ENCODE data around the gene MINK1. TPM values are rescaled to one million over a fixed set of nuclear protein-coding genes. Genes with fewer than 3 reads are reported as not detected.

MINK1 gene
- total RNA-seq, 1 experiment from 2014 or later: 68.8 TPM

DNA sequence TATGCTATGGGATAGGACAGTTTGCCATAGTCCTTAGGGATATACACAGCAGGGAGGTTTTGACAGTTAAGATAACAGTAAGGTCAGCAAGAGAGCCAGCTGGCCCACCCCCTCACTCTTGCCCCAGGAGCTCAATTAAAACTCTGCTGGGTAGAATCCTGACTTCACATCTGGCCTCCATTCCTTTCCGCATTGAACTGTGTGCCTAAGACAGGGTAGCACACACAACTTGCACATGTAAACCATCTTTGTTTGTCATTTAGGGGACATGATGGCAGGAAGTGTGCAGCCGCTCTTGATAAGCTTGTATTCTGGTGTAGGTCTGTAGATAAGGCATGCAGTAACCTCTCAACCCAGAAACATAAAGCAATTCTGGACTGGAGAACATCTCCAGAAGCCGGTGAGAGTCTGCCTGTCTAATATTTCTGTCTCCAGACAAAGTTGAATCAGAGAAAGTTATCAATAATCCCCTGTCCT, 5.2 kb downstream of the MINK1 start:
- Histone ChIP-seq H4K20me1 (ENCODE audit: control insufficient read depth, insufficient read depth, insufficient read length) (no peaks in the 10 kb centered on the region), H2BK20ac (ENCODE audit: low read depth, low read length, poor library complexity, severe bottlenecking) (no peak overlapping the region), H3K14ac (ENCODE audit: insufficient read depth, low read length) (no peak overlapping the region), H2AK5ac (ENCODE audit: insufficient read length, low read length) (no peak overlapping the region), H3K27me3 (ENCODE audit: insufficient read depth, low read length) (no peaks in the 10 kb centered on the region), H2BK12ac (ENCODE audit: insufficient read length, low read depth, low read length) (no peak overlapping the region), H3K4me2 (ENCODE audit: insufficient read depth, insufficient read length, low read length) (no peak overlapping the region), H2BK15ac (ENCODE audit: low read depth, low read length) (no peak overlapping the region), H3T11ph (ENCODE audit: low read length) (no peak overlapping the region), H3K4me1 (ENCODE audit: insufficient read depth, low read length) (no peaks in the 10 kb centered on the region; the same call in 1 of the 2 replicates), H3K18ac (ENCODE audit: insufficient read length, low read depth, low read length) (no peak overlapping the region), H4K5ac (ENCODE audit: insufficient read length, low read depth, low read length) (no peak overlapping the region), H3K27ac (ENCODE audit: insufficient read length, low read depth, low read length) (no peak overlapping the region), H4K8ac (replicated peaks; ENCODE audit: insufficient read length, low read depth, low read length) (no peak overlapping the region), H4K91ac (ENCODE audit: insufficient read length, low read depth, low read length) (no peak overlapping the region), H3K56ac (ENCODE audit: insufficient read length, low read depth, low read length) (no peak overlapping the region), H3K9me3 (ENCODE audit: control insufficient read depth, low read depth, low read length) (no peaks in the 10 kb centered on the region), H2BK120ac (ENCODE audit: low read depth, low read length, poor library complexity, severe bottlenecking) (no peak overlapping the region), H2AFZ (ENCODE audit: low read length) (no peak overlapping the region), H3K23me2 (ENCODE audit: insufficient read length, low read depth, low read length, poor library complexity, severe bottlenecking) (peaks cover 7% of the 10 kb centered on the region), H3K23ac (ENCODE audit: insufficient read length, low read depth, low read length) (no peak overlapping the region), H2BK5ac (ENCODE audit: insufficient read length, low read length) (no peak overlapping the region), H3K79me2 (ENCODE audit: insufficient read depth, low read length) (peaks cover 12% of the 10 kb centered on the region; the same call in 1 of the 2 replicates), H3K9ac (ENCODE audit: extremely low read depth, insufficient read length, low read length) (no peak overlapping the region), H3K4ac (ENCODE audit: low read depth, low read length) (no peak overlapping the region), H3K79me1 (ENCODE audit: insufficient read depth, low read depth, low read length, poor library complexity, severe bottlenecking) (peaks cover 10% of the 10 kb centered on the region)
- H3K9me3 Mint-ChIP-seq: no peaks in the 10 kb centered on the region
- no peak overlapping the region; a peak in 1 of 7 replicates for H3K27ac Mint-ChIP-seq
- peaks cover 0 to 14% (median 0%) of the 10 kb centered on the region in 3 experiments; a peak in 3 of 7 replicates for H3K36me3 Mint-ChIP-seq (ENCODE audit: insufficient read depth in 1 of 3, low read depth in 3 of 3)
- no CpG with 5 or more reads among the region's 3 CpGs for WGBS (ENCODE audit: extremely low coverage, insufficient read length, low lambda C conversion rate)
- H3K27me3 Mint-ChIP-seq (ENCODE audit: low read depth): 0 out of 2 replicates have a peak, but pooled peaks cover 1% of the 10 kb centered on the region
- H3K4me1 Mint-ChIP-seq: peaks cover 35 to 38% of the 10 kb centered on the region in 2 experiments
- no peak for DNase-seq
- TF ChIP-seq, protein P1, sequence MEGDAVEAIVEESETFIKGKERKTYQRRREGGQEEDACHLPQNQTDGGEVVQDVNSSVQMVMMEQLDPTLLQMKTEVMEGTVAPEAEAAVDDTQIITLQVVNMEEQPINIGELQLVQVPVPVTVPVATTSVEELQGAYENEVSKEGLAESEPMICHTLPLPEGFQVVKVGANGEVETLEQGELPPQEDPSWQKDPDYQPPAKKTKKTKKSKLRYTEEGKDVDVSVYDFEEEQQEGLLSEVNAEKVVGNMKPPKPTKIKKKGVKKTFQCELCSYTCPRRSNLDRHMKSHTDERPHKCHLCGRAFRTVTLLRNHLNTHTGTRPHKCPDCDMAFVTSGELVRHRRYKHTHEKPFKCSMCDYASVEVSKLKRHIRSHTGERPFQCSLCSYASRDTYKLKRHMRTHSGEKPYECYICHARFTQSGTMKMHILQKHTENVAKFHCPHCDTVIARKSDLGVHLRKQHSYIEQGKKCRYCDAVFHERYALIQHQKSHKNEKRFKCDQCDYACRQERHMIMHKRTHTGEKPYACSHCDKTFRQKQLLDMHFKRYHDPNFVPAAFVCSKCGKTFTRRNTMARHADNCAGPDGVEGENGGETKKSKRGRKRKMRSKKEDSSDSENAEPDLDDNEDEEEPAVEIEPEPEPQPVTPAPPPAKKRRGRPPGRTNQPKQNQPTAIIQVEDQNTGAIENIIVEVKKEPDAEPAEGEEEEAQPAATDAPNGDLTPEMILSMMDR (conservative IDR thresholded peaks at IDR 0.05): no peak
- H3K4me3 Mint-ChIP-seq: no peak overlapping the region
